ENCODE results near the gene APEX2.

GRCh38 chrX:55056820-55057674 is 56.9 kb downstream of the APEX2 start:
- TF ChIP-seq CTCF (conservative IDR thresholded peaks at IDR 0.05), result no peak
- TF ChIP-seq EZH2 (IDR thresholded peaks at IDR 0.05; ENCODE audit: low read depth), result no peak
